Gastrocnemius medialis (tissue), 4 donors: ENCODE data around the gene ALG2.

Source experiments
- CTCF ChIP-seq, 5 experiments: fragments of 450-650 bp in 3 of 5; fragments of 200-600 bp in 2 of 5; sonication (generic) in 2 of 5; IDR thresholded peaks in 4 of 5; conservative IDR thresholded peaks in 1 of 5; 1 replicate in 4 of 5; 2 replicates in 1 of 5; pipeline ENCODE4 v1.5.1; 2016 to 2019; ENCODE audit warnings: antibody characterized with exemption in 5 of 5, mild to moderate bottlenecking in 3 of 5, moderate library complexity in 3 of 5
- POLR2A ChIP-seq, 2 donors: fragments of 450-650 bp; IDR thresholded peaks; one replicate each; pipeline ENCODE4 v1.6.1; 2017; ENCODE audit warnings: antibody characterized with exemption in 2 of 2, mild to moderate bottlenecking in 2 of 2, moderate library complexity in 2 of 2

- TF ChIP-seq CTCF (IDR thresholded peaks at IDR 0.05 in 4 of 5, conservative IDR thresholded peaks at IDR 0.05 in 1 of 5) (no peak), POLR2A (IDR thresholded peaks at IDR 0.05) (no peak)
Measured at GRCh38 chr9:99169086-99169485, 52.7 kb downstream of the ALG2 start.
